ENCODE data around the gene MORN4. TPM values are rescaled to one million over a fixed set of nuclear protein-coding genes. Genes with fewer than 3 reads are reported as not detected.

MORN4 gene
- total RNA-seq, 1 experiment from 2014 or later = 14.5 TPM

GRCh38 chr10:97669571-97669970 lies 36.3 kb upstream of the MORN4 start:
- ChIA-PET POLR2A (interaction anchor here (1.0 to 24.4 kb wide), 7 partner anchors 9 to 41 kb away, joined by 3 to 915 read pairs (median 5); partner anchors contain the start of genes AVPI1 and MARVELD1), CTCF (interaction anchor here (0.6 to 3.4 kb wide), 3 partner anchors 17 to 262 kb away, joined by 3 to 11 read pairs (median 3); partner anchors contain the start of gene AVPI1)
- Mint-ChIP-seq H3K4me1 (ENCODE audit: insufficient read depth, unreplicated experiment) (peaks cover 4% of the 10 kb centered on the region), H3K9me3 (ENCODE audit: unreplicated experiment) (no peaks in the 10 kb centered on the region), H3K36me3 (ENCODE audit: insufficient read depth, unreplicated experiment) (peaks cover 90% of the 10 kb centered on the region), H3K27ac (ENCODE audit: low read depth, unreplicated experiment) (no peak overlapping the region), H3K4me3 (ENCODE audit: unreplicated experiment) (no peak overlapping the region), H3K27me3 (ENCODE audit: insufficient read depth, unreplicated experiment) (no peaks in the 10 kb centered on the region)
- no peak for TF ChIP-seq CTCF (IDR thresholded peaks at IDR 0.05; ENCODE audit: unreplicated experiment)
- intact Hi-C loops (cut with micrococcal nuclease) = no loop called here
- DNase-seq (ENCODE audit: unreplicated experiment) = no peak
- no TSS peak for BruUV-seq (replicated peaks)

- DNase-seq (ENCODE audit: unreplicated experiment) = no peak
- Mint-ChIP-seq H3K36me3 (ENCODE audit: insufficient read depth, unreplicated experiment) (peaks cover 90% of the 10 kb centered on the region), H3K27me3 (ENCODE audit: insufficient read depth, unreplicated experiment) (no peaks in the 10 kb centered on the region), H3K4me1 (ENCODE audit: insufficient read depth, unreplicated experiment) (no peaks in the 10 kb centered on the region), H3K27ac (ENCODE audit: low read depth, unreplicated experiment) (no peak overlapping the region), H3K4me3 (ENCODE audit: unreplicated experiment) (no peak overlapping the region), H3K9me3 (ENCODE audit: unreplicated experiment) (no peaks in the 10 kb centered on the region)
- no TSS peak for BruUV-seq (replicated peaks)
- TF ChIP-seq CTCF (IDR thresholded peaks at IDR 0.05; ENCODE audit: unreplicated experiment) = no peak
- ChIA-PET CTCF (no interaction called here), POLR2A (interaction anchor here (0.6 to 3.4 kb wide), 8 partner anchors 8 to 406 kb away, joined by 3 to 12 read pairs (median 4); partner anchors contain the start of gene AVPI1)
- intact Hi-C loops (cut with micrococcal nuclease) = no loop called here
Observed at GRCh38 chr10:97667463-97667862, 34.2 kb upstream of the MORN4 start.

- CTCF ChIA-PET = no interaction called here
Observed at GRCh38 chr10:97666992-97667391, 33.7 kb upstream of the MORN4 start.

More at GRCh38 chr10:97666992-97667391, 33.7 kb upstream of the MORN4 start:
- no peak for TF ChIP-seq CTCF (IDR thresholded peaks at IDR 0.05; ENCODE audit: unreplicated experiment)
- Mint-ChIP-seq H3K27me3 (ENCODE audit: insufficient read depth, unreplicated experiment) (no peaks in the 10 kb centered on the region), H3K4me3 (ENCODE audit: unreplicated experiment) (no peak overlapping the region), H3K4me1 (ENCODE audit: insufficient read depth, unreplicated experiment) (no peaks in the 10 kb centered on the region), H3K9me3 (ENCODE audit: unreplicated experiment) (no peaks in the 10 kb centered on the region), H3K27ac (ENCODE audit: low read depth, unreplicated experiment) (no peak overlapping the region), H3K36me3 (ENCODE audit: insufficient read depth, unreplicated experiment) (peaks cover 90% of the 10 kb centered on the region)
- POLR2A ChIA-PET = interaction anchor here (0.6 to 1.4 kb wide), 4 partner anchors 8 to 406 kb away, joined by 3 to 5 read pairs (median 4); no protein-coding TSS in a partner anchor
- no peak for DNase-seq (ENCODE audit: unreplicated experiment)
- intact Hi-C loops (cut with micrococcal nuclease) = no loop called here
- no TSS peak for BruUV-seq (replicated peaks)
